Dedifferentiated amniotic fluid mesenchymal stem cell (primary cell): ENCODE measurements around the gene MRPL36.
"Not testable (repeated sequence)": the region's sequence is repeated elsewhere in the genome, so short reads cannot be mapped to it uniquely, and the experiment has no call there.

Experiments used
- DNase-seq: peaks from one replicate; pipeline ENCODE4 v3.0.0-alpha.2; 2016; ENCODE audit errors: extremely low spot score

MRPL36 gene

DNA sequence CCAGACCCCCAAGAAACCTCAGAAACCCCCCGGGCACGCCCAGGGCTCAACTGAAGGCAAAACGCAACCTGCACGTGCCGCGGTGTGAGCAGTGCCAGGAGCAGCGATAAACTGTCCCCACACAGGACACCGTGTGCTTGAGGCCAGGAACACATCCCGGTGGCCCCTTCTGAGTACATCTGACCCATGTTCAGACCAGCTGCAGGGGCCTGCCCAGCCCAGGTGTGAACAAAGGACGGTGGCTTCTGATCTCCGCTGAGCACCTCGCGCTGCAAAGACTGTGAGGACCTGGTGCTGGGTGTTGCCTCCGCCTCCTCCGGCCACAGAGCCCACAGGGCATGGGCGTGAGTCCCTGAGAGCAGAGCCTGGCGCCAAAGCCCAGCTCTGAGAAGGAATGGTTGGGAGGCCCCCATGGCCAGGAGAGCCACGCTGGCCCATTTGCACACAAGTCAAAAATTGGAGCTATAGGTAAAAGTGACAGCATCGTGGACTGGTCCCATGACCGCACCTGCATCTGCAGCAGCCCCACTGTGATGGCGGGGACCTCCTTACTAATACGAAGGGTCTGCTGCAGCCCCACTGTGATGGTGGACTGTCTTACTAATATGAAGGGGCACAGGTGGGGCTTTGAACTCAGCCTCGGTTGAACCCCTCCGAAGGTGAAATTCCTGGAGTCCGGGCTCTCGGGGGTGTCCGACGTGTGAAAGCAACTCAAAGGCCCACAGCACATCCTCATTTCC, 33.0 kb upstream of the MRPL36 start:
- no peak for DNase-seq

GRCh38 chr5:1831677-1832313, 32.2 kb upstream of the MRPL36 start:
- no peak for DNase-seq

DNA sequence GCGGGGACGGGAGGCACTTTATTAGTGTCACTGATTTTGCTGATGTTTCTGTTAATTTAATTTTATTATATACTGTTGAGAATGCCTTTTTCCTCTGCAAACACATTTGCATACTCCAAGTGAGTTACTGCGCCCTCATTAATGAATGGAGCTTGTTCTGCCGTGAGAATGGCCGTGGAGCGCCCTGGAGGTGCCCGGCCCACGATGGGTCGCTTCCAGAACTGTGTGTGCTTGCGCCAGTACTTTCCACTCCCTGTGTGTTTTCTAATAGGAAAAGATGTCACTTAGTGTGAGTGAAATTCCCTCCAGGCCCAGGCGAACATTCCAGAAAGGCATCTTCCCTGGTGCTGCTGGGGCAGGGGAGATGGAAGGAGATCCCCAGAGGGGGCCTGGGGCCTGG, 31.6 kb upstream of the MRPL36 start:
- no peak for DNase-seq

DNA sequence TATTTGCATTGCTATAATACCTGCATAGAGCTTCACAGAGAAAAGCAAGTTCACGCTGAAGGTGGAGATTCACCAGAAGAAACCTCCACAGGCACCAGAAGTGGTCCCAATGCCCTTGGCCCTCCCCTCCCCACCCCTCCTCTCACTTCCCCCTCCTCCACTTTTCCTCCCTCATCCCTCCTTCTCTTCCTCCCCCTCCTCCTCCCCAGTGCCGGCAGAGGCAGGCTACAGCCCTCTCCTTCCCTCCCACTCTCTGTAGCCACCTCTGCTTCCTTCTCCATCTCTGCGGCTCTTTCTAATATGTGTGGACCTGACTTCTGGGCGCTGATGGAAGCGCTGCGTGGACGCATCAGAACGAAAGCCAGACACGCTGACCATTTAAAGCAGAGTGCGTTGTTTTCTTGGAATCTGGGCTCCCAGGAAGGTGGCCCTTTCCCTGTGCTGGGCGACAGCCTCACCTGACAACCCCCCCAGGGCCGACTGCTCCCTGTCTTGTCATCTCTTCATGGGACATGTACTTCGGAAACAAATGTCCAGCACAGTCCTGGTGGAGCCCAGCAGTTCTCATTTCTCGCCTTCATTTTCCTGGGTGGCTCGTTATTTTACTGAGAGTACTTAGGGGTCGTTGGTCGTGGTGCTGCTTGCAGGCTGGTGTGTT, 31.1 kb upstream of the MRPL36 start:
- no peak for DNase-seq

- DNase-seq = no peak
Measured at GRCh38 chr5:1827886-1828397, 28.3 kb upstream of the MRPL36 start.

- no peak for DNase-seq
Measured at GRCh38 chr5:1827025-1827885, 27.6 kb upstream of the MRPL36 start.

DNA sequence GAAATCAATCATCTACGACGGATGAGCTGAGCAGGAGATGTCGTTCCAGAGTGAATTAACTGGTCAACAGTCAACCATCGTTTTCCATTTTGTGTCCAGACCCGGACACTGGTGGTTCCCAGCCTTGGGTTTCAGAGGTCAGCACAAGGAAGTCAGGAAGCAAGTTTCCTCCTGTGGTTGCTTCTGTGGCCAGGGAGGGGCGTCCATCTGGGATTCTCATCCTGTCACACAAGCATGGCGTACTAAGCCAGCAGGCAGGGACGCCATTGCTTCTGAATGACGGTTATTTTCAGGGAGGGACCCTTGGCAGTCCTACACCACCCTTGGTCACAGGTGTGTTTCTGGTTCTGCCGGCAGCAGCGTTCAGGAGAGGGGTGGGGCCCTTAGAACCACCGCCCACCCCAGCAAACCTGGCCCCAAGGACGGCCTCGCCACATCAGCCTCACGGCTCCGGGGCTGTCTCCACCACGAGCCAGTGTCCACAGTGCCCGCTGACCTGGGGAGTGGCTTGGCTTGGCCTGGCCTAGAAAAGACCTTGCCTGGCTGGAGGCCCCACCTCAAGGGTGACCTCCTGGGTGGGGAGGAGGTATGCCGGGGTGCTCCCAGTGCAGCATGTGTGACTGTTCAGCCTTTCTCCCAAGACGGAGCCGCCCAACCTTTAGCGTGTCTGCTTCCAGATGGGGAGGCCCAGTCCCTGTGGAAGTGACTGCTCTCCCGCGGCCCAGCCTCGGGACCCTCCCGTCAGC, 26.8 kb upstream of the MRPL36 start:
- no peak for DNase-seq

- no peak for DNase-seq
Measured at GRCh38 chr5:1824903-1825841, 25.5 kb upstream of the MRPL36 start.

GRCh38 chr5:1824109-1824821, 24.6 kb upstream of the MRPL36 start:
- DNase-seq = no peak

GRCh38 chr5:1823381-1824034, 23.9 kb upstream of the MRPL36 start:
- no peak for DNase-seq

- no peak for DNase-seq
Measured at GRCh38 chr5:1821862-1822261, 22.2 kb upstream of the MRPL36 start.

DNA sequence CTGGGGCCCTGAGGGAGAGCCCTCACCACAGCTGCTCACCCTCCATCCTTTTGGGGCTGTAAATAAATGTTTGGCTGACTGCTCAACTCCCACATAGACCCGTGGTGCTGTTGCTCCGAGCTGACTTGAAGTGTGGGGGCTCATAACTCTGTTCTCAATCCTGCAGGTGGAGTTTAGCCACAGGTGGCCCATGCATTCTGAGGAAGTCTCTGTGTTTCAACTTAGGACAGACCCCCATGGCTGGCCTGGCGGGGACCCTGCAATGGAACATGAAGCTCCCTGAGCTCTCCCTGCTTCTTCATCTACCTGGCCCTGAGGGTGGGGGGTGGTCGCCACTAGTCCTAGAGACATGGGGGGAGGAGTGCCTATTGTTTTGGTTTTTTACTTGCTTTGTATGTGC, 21.3 kb upstream of the MRPL36 start:
- DNase-seq = no peak

- DNase-seq = no peak
Measured at GRCh38 chr5:1820381-1820780, 20.7 kb upstream of the MRPL36 start.

- no peak for DNase-seq
Measured at GRCh38 chr5:1819458-1819857, 19.8 kb upstream of the MRPL36 start.

- no peak for DNase-seq
Measured at GRCh38 chr5:1818784-1819183, 19.1 kb upstream of the MRPL36 start.

DNA sequence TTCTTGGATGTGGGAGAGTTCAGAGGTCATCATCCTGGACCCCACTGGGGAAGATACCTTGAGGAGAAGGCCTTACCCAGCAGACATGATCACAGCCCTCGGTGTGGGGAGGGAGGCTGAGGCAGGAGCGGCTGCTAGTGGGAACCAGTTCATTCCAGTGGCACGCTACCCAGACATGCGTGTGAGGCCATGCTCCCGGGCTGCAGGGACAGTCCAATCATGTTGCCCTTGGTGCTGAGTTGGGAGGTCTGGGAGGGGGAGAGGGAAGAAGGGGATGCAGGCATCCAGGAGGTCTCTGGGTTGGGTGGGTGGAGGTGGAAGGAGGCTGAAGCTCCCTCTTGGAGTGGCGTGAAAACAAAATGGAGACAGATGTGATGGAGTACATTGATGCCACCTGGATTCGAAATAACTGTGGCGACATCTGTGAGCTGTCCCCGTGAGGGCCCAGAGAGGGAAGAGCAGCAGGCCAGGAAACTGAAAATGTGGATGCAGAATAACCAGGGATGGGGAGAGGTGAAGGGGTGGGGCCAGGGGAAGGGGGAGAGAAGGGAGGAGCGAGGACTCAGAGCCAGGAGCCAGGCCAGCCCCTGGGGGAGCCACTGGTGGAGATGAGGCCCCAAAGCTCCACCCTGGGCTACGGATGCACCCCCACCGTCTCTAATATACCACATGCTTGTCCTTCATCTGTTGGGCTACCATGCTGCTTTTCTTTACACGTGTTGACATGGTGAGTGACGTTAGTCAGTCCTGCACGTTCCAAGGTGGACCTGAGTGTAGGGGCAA, 17.8 kb upstream of the MRPL36 start:
- no peak for DNase-seq

GRCh38 chr5:1816495-1817089, 17.0 kb upstream of the MRPL36 start:
- DNase-seq = not testable (repeated sequence)

DNA sequence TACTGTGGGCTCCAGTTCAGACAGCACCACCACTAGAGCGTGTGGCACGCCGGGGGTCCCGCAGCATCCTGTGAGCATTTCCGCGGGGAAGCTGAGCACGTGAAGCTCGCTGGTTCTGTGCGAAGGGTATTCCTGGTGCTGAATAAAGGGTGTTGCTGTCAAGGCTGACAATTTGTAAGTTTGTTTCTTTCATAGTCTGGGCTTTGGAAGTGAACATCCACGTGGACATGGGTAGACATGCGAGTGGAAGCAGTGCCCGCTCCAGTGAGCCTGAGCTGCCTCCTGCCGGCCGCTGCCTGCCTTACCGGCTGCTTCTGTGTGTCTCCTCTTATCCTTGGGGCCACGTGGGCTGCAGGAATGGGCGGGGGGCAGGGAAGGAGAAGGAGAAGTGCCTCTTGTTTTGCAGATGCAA, 16.2 kb upstream of the MRPL36 start:
- no peak for DNase-seq
